Suppressor macrophage treated with lipopolysaccharide for 1 hour (primary cell): ENCODE data around the gene PDE7B.
"Not testable (repeated sequence)": the region's sequence is repeated elsewhere in the genome, so short reads cannot be mapped to it uniquely, and the experiment has no call there.

Experiments
- DNase-seq, 3 donors: peaks; one replicate each; pipeline ENCODE4 v3.0.0-alpha.2; 2020 to 2022

PDE7B gene

DNA sequence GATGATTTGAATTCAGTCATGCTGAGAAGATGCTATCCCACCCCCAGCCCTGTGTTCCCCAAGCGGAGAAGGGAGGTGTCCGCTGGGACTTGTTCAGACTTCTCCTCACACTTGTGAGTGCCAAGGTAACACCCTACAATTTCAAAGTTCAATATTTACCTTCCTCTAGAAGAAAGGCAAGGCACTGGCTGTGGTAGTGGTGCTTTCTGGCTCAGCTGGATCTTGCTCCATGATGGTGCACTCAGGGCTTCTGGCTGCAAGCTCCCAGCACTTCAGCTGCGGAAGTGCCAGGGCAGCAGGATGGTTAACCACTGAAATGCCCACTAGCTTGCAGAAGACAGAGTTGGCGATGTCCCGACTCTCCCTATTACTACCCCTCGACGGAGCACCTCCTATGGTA lies 263.2 kb downstream of the PDE7B start:
- DNase-seq, result no peak

DNA sequence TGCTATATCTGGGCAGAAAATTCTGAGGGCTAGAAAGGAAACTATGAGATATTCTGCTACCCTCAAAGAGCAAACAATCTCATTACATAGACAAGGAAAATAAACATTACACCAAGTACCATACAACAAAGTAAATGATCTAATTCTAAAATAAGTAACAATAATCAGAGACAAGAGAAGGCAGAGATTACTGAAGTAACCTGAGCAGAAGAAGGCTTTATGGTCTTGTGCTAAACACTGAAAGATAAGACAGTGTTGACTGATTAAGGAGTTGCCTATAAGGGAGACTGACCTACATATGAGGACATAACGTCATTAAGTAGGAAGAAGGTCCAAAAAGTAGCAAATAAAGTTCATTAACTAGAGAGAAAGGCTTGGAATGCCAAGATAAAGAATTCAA lies 264.4 kb downstream of the PDE7B start:
- DNase-seq, result no peak

- peak in 1 of 3 donors; percentile 26 for DNase-seq
These were observed 265.6 kb downstream of the PDE7B start for GRCh38 chr6:136117081-136117480.

GRCh38 chr6:136118787-136119186 lies 267.3 kb downstream of the PDE7B start:
- no peak for DNase-seq

GRCh38 chr6:136123468-136123867 lies 272.0 kb downstream of the PDE7B start:
- no peak for DNase-seq

DNA sequence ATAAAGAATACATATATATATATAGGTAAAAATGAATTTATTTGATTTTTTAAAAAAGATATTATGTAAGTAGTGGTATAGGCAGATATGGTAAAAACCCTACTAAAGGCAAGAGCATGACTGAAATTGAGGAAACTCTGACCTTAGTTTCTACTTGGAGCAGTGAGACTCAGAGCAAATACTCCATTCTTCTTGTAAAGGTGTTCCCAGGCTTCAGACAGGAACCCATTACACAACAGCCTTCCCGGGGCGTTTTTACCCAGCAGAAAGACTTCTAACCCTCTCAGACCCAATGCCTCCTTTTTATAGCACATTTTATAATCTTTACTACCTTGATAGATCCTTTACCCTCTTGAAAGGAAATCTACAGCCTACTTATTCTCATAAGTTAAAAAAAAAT lies 274.1 kb downstream of the PDE7B start:
- no peak for DNase-seq

DNA sequence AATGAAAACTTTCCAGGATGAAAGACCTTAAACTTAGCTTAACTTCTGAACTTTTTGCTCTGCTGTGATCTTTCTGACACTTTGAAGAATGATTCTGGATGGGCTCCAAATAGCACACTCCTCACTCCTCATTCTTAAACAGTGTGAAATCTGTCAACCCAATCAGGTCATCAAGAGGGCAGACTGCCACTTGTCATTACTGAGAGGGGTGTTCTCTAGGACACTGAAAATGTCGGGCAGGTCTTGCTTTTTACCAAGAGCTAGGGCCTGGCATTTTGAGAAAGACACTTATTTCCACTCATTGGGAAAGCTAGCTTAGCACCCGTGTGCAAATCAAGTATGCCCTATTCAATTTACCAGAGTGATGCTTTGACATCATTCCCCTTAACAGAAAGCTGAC lies 276.4 kb downstream of the PDE7B start:
- DNase-seq, result no peak

DNA sequence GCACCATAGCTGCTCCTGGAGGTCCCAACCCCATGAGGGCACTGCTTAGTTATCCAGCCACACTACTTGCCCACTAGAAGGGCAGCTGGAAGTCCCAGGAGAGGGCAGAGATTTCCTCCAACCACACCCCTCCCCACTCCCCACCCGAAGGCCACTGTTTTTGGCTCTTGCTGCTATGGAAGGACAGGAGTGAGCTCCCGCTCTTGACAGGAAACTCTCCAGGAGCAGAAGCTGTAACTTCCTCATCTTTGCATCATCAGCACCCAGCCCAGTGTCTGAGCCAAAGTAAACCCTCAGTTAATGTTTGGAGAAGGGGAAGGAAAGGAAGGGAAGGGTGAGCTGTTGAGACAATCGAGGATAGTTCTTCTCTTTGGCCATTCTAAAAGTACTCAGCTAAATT lies 277.9 kb downstream of the PDE7B start:
- DNase-seq, result peak; percentile 28 to 31 (median 30)

- no peak for DNase-seq
These were observed 282.8 kb downstream of the PDE7B start for GRCh38 chr6:136134268-136134667.

GRCh38 chr6:136134751-136135150 lies 283.2 kb downstream of the PDE7B start:
- no peak for DNase-seq

DNA sequence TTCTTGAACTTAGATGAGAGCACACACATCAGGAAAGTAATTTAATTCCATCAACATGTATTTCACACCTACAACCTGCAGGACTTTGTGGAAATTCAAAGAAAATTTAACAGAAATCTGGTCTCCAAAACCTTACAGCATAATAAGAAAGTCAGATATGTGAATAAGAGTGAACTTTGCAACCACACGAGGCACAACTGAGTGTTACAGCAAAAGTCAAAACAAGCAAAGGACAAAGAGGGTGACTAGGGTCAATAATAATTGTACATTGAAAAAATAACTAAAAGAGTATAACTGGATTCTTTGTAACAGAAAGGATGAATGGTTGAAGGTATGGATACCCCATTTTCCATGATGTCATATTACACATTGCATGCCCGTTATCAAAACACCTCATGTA lies 284.8 kb downstream of the PDE7B start:
- no peak for DNase-seq

- no peak for DNase-seq
These were observed 285.6 kb downstream of the PDE7B start for GRCh38 chr6:136137008-136137692.

GRCh38 chr6:136137739-136138402 lies 286.4 kb downstream of the PDE7B start:
- no peak for DNase-seq

DNA sequence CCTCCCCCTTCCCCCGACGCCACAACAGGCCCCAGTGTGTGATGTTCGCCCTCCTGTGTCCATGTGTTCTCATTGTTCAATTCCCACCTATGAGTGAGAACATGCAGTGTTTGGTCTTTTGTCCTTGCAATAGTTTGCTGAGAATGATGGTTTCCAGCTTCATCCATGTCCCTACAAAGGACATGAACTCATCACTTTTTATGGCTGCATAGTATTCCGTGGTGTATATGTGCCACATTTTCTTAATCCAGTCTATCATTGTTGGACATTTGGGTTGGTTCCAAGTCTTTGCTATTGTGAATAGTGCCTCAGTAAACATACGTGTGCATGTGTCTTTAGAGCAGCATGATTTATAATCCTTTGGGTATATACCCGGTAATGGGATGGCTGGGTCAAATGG lies 287.6 kb downstream of the PDE7B start:
- DNase-seq, result not testable (repeated sequence)

DNA sequence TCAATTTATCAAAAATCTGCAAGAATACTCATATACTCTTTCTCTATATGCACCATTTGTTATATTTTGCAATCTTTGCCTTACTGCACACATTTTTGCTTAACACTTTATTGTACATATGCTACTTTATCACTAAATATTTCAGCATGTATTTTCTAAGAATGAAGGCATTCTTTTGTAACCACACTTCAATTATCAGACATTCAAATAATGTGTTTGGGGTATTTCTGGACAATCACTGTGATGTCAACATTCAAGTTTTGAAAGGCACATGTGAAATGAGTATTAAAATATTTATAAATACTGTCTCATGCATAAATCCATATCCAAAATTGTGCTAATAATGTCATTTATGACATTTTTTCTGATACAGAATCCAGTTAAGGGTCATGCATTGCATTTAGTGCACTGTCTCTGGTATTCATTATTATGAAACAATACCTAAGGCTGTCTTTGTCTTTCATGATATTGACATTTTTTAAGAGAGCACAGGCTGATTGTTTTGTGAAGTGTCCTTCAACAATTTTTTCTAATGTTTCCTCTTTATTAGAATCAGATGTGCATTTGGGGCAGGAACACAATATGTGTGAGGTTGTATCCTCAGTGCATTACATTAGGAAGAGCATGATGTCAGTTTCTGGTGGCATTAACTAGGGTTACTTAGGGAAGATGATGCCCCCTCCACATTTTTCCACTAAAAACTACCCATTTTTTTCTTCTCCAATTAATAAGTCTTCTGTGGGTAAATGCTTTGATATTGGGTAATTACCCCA lies 292.9 kb downstream of the PDE7B start:
- no peak for DNase-seq

- DNase-seq, result no peak
These were observed 294.6 kb downstream of the PDE7B start for GRCh38 chr6:136146130-136146529.

DNA sequence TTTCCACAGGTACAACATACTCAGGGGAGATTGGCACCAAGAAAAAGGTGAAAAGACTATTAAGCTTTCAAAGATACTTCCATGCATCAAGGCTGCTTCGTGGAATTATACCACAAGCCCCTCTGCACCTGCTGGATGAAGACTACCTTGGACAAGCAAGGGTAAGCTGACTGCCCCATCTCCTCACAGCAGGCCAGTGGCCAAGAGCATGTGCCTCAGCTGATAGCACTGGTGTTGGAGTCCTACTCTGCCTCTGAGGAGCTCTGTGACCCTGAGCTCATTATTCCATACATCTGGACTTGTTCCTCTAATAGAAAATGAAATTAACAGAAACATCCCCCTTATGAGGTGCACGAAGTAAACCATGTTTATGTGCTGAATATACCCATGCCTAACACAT lies 295.8 kb downstream of the PDE7B start:
- DNase-seq, result no peak

DNA sequence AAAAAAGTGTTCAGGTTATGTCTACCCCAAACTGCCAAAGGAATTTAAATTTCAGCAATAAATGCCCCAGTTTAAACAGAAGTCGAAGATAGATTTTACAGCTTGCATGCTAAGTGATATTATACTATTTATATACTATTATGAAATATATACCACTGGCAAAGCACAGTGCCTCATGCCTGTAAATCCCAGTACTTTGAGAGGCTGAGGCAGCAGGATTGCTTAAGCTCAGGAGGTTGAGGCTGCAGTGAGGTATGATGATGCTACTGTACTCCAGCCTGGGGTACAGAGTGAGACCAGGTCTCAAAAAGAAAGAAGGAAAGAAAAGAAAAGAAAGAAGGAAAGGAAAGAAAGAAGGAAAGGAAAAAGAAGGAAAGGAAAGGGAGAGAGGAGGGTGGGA lies 296.6 kb downstream of the PDE7B start:
- no peak for DNase-seq

- no peak for DNase-seq
These were observed 297.0 kb downstream of the PDE7B start for GRCh38 chr6:136148523-136148922.

DNA sequence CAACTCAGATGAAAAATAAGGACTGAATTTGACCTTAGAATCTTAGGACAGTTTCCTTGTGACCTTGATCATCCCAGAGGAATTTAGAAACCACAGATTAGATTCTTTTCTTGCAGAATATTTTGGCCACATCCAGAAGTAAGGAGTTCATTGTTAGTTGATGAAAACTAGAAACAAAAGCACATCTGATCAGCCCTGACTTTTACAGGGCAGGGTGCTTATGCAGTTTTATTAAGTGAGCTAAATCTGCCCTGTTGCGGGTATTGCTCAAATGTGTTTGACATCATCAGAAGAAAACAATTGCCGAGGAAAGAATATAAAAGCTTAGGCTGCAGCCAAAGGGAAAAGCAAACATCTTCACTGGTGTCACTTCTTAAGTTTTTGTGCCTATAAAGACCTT lies 297.8 kb downstream of the PDE7B start:
- no peak for DNase-seq

GRCh38 chr6:136150961-136151360 lies 299.5 kb downstream of the PDE7B start:
- DNase-seq, result no peak

DNA sequence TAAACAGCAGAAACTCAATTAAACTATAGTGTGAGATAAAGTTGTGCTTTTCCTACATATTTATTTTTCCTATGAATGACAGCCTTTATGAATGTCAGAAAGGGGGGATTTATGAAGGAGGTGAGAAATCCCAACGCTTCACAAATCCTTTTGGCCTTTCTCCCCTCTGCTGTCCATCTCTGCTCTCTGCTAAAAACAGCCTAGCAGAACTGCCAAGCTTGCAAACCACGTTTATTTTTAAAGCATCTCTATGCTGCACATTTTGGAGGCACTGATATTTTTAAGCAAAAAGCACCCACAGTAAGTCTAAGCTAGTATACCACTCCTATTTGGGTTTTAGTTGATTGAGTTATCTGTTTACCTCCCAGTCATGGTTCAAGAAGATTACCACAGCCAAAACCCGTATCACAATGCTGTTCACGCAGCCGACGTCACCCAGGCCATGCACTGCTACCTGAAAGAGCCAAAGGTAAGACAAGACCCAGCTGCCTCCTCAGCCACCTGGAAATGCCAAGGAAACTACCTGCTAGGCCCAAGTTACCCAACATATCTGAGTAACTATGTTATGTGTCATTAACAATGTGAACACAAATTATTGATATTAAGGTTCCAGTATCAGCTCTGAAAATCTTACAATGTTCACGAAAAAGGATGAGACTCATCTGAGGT lies 302.3 kb downstream of the PDE7B start:
- DNase-seq, result no peak

DNA sequence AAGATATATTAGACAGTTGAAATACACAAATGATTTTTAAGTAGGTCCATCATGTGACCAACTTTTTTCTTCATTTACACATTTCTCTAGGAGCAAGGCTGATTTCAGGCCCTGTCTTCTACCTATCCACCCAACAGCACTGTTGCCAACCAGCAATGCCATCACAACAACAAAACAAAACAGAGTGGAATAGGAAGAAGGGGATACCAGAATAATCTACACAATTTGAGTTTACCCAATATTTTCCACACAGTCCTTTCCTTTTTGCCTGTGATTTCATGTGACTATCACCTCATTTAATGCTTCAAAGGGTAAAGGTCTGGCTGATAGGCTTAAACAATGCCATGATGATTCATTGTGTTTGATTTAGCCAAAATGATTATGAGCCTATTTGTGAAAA lies 303.7 kb downstream of the PDE7B start:
- no peak for DNase-seq

DNA sequence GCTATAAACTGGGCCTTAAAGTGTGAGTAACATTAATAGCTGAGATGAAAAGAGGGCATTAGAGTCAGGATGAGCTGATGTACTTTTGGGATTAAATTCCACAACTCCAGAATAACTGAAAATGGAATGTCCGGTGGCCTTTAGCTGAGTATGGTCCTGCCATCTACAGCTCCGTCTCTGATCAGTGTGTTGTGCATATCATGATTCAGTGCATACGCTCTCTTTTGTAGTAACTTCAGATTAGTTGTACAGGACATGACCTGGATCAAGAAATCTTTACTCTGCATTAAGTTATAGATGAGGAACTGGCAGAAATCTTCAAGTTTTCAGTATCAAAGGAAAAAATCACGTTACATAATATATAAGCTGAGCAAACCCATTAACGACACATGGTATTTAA lies 306.2 kb downstream of the PDE7B start:
- DNase-seq, result no peak
